Astrocyte (in vitro differentiated cells and primary cell): ENCODE results near the gene ZBTB7C. TPM values are rescaled to one million over a fixed set of nuclear protein-coding genes. Genes with fewer than 3 reads are reported as not detected.

Experiments used
- DNase-seq: peaks from one replicate; pipeline ENCODE4 v3.0.0-alpha.2; 2010; ENCODE audit warnings: low read depth
- FAIRE-seq: peaks from 2 replicates; lab custom pipeline; 2011; peaks lifted over from hg19 to GRCh38; lab: Jason Lieb, UNC
- H2AFZ ChIP-seq: 2 replicates; pipeline ENCODE4 v1.6.0; 2012; ENCODE audit warnings: low read depth, low read length, inconsistent platforms
- H3K27ac ChIP-seq: 2 replicates; pipeline ENCODE4 v1.5.1; 2011; ENCODE audit warnings: low read depth, low read length, inconsistent platforms
- H3K27me3 ChIP-seq: 2 replicates; pipeline ENCODE4 v1.6.0; 2011; ENCODE audit warnings: low read length, inconsistent platforms; ENCODE audit not compliant: insufficient read depth
- H3K36me3 ChIP-seq: 2 replicates; pipeline ENCODE4 v1.5.1; 2011; ENCODE audit warnings: low read length, inconsistent platforms; ENCODE audit not compliant: insufficient read depth
- H3K4me1 ChIP-seq: 2 replicates; pipeline ENCODE4 v1.5.1; 2011; ENCODE audit warnings: low read length, inconsistent platforms; ENCODE audit not compliant: insufficient read depth
- H3K4me2 ChIP-seq: 2 replicates; pipeline ENCODE4 v1.6.0; 2012; ENCODE audit warnings: low read length, inconsistent platforms
- H3K4me3 ChIP-seq: 2 replicates; pipeline ENCODE4 v1.5.1; 2011; ENCODE audit warnings: low read depth, mild to moderate bottlenecking, low read length, inconsistent platforms; ENCODE audit not compliant: insufficient read depth
- H3K79me2 ChIP-seq: 2 replicates; pipeline ENCODE4 v1.6.0; 2012; ENCODE audit warnings: mild to moderate bottlenecking, low read length, inconsistent platforms; ENCODE audit not compliant: insufficient read depth
- H3K9ac ChIP-seq: 2 replicates; pipeline ENCODE4 v1.6.0; 2012; ENCODE audit warnings: mild to moderate bottlenecking, low read length, inconsistent platforms
- H3K9me3 ChIP-seq: 2 replicates; pipeline ENCODE4 v1.5.1; 2012; ENCODE audit warnings: low read depth, mild to moderate bottlenecking, low read length, inconsistent platforms; ENCODE audit not compliant: insufficient read depth
- H4K20me1 ChIP-seq: 2 replicates; pipeline ENCODE4 v1.6.0; 2012; ENCODE audit warnings: low read length, inconsistent platforms; ENCODE audit not compliant: insufficient read depth
- H3K27ac Mint-ChIP-seq: one replicate; pipeline ENCODE4 v1.8.0; 2021; ENCODE audit warnings: mild to moderate bottlenecking, mixed read lengths; ENCODE audit not compliant: unreplicated experiment
- H3K27me3 Mint-ChIP-seq: one replicate; pipeline ENCODE4 v1.8.0; 2021; ENCODE audit warnings: low read depth, mixed read lengths; ENCODE audit not compliant: unreplicated experiment
- H3K36me3 Mint-ChIP-seq: one replicate; pipeline ENCODE4 v1.8.0; 2021; ENCODE audit warnings: low read depth, mixed read lengths; ENCODE audit not compliant: unreplicated experiment
- H3K4me1 Mint-ChIP-seq: one replicate; pipeline ENCODE4 v1.8.0; 2021; ENCODE audit warnings: low read depth, mixed read lengths; ENCODE audit not compliant: unreplicated experiment
- H3K4me3 Mint-ChIP-seq: one replicate; pipeline ENCODE4 v1.8.0; 2021; ENCODE audit warnings: mild to moderate bottlenecking, moderate library complexity, mixed read lengths; ENCODE audit not compliant: unreplicated experiment
- H3K9me3 Mint-ChIP-seq: one replicate; pipeline ENCODE4 v1.8.0; 2021; ENCODE audit warnings: mild to moderate bottlenecking, mixed read lengths; ENCODE audit not compliant: unreplicated experiment
- EZH2 ChIP-seq: IDR thresholded peaks from 2 replicates; pipeline ENCODE4 v1.6.1; 2012; ENCODE audit warnings: mild to moderate bottlenecking, low read length, inconsistent platforms; ENCODE audit not compliant: insufficient read depth
- total RNA-seq: library from RNA; stranded (reverse); gene quantifications from 2 replicates; pipeline ENCODE4 v1.2.1, GENCODE V29; 2021
- TF ChIP-seq, protein P1 (sequence below): IDR thresholded peaks from 2 replicates; pipeline ENCODE4 v1.5.1; 2011; ENCODE audit warnings: low read depth, mild to moderate bottlenecking, inconsistent platforms, low read length, moderate library complexity; ENCODE audit not compliant: insufficient read depth

Gene ZBTB7C
- total RNA-seq, 1 donor from 2014 or later: 1.0 TPM

DNA sequence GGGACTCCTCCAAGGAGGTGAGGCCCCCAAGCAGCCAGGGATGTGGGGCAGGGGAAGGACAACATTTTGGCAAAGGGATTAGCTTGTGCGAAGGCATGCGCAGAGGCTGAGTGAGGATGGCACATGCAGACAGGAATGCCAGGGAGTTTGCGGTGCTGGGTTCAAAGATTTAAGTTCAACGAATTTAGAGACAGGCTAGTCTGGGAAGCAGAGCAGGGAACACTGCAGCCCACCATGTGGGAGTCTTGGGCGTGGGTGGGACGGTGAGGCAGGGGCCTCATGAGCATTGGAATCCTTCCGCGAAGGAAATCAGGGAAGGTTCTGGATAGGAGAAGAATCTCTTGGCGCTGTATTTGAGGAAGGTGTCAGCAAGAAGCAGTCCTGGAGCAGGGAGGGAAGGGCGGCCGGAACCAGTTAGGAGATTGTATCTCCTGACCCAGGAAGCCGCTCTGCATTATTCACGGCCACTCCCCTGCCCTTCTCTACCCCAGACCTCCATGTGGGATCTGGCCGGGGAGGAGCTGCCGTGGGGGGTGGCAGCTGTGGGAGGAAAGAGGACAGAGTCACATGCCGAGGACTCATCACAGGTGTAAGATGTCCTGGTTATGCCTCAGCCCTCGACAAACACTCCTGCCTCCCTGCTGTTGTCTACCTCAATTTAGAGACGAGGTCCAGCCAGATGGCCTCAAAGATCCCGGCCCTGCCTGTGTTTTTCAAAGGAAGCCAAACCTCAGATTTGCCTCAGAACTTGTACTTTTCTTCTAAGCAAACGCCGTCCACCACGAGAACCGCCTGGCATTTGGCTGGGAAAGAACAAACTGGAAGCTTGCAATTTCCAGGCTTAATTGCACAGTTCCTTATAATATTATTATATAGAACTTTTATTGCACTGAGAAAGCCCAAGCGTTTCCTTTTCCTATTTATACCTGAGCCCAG is 355.0 kb downstream of the ZBTB7C start:
- Histone ChIP-seq H3K4me2 (no peak overlapping the region), H4K20me1 (no peaks in the 10 kb centered on the region), H3K27ac (no peak overlapping the region), H3K9ac (no peak overlapping the region), H3K4me1 (no peaks in the 10 kb centered on the region), H3K79me2 (no peaks in the 10 kb centered on the region), H3K27me3 (peaks cover 13% of the 10 kb centered on the region), H2AFZ (no peak overlapping the region), H3K36me3 (no peaks in the 10 kb centered on the region), H3K9me3 (no peaks in the 10 kb centered on the region), H3K4me3 (no peak overlapping the region)
- TF ChIP-seq EZH2: no peak
- TF ChIP-seq, protein P1, sequence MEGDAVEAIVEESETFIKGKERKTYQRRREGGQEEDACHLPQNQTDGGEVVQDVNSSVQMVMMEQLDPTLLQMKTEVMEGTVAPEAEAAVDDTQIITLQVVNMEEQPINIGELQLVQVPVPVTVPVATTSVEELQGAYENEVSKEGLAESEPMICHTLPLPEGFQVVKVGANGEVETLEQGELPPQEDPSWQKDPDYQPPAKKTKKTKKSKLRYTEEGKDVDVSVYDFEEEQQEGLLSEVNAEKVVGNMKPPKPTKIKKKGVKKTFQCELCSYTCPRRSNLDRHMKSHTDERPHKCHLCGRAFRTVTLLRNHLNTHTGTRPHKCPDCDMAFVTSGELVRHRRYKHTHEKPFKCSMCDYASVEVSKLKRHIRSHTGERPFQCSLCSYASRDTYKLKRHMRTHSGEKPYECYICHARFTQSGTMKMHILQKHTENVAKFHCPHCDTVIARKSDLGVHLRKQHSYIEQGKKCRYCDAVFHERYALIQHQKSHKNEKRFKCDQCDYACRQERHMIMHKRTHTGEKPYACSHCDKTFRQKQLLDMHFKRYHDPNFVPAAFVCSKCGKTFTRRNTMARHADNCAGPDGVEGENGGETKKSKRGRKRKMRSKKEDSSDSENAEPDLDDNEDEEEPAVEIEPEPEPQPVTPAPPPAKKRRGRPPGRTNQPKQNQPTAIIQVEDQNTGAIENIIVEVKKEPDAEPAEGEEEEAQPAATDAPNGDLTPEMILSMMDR: no peak
- DNase-seq (no peak), FAIRE-seq (no peak)
- Mint-ChIP-seq H3K9me3 (no peaks in the 10 kb centered on the region), H3K4me3 (no peak overlapping the region), H3K36me3 (no peaks in the 10 kb centered on the region), H3K4me1 (peaks cover 11% of the 10 kb centered on the region), H3K27ac (no peak overlapping the region), H3K27me3 (peaks cover 61% of the 10 kb centered on the region)

DNA sequence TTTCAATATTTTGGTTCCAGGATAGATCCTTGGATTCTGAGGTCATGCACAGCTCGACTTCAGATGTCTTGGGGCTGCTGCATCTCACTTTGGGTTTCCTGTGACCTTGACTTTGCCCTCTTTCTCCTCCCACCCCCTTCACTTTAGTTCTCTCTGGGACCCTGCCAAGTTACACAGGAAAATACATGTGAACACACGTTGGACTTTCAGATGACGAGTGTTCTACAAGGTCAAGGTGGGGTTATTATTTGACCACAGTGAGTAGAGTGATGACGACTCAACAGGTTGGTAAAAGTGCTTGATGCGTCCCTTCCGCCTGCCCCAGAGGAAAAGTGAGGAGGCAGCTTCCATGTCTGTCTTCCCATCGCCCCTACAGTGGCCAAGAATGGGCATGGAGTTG is 356.3 kb downstream of the ZBTB7C start:
- Histone ChIP-seq H3K4me1 (no peaks in the 10 kb centered on the region), H3K79me2 (no peaks in the 10 kb centered on the region), H3K4me2 (no peak overlapping the region), H3K27me3 (peaks cover 20% of the 10 kb centered on the region), H3K9me3 (no peaks in the 10 kb centered on the region), H3K27ac (no peak overlapping the region), H2AFZ (no peak overlapping the region), H3K9ac (no peak overlapping the region), H3K36me3 (no peaks in the 10 kb centered on the region), H3K4me3 (no peak overlapping the region), H4K20me1 (no peaks in the 10 kb centered on the region)
- H3K4me1 Mint-ChIP-seq: peaks cover 6% of the 10 kb centered on the region
- TF ChIP-seq EZH2: no peak
- TF ChIP-seq, protein P1: no peak
- peaks cover 67% of the 10 kb centered on the region for H3K27me3 Mint-ChIP-seq
- H3K27ac Mint-ChIP-seq: no peak overlapping the region
- FAIRE-seq (no peak), DNase-seq (no peak)
- H3K36me3 Mint-ChIP-seq: no peaks in the 10 kb centered on the region
- H3K4me3 Mint-ChIP-seq: no peak overlapping the region
- no peaks in the 10 kb centered on the region for H3K9me3 Mint-ChIP-seq
